Endothelial cell of umbilical vein (primary cell): Measurements from ENCODE around the gene MVD. TPM values are rescaled to one million over a fixed set of nuclear protein-coding genes. Genes with fewer than 3 reads are reported as not detected.
"Not testable (repeated sequence)": the region's sequence is repeated elsewhere in the genome, so short reads cannot be mapped to it uniquely, and the experiment has no call there.

ENCODE experiments used
- BruUV-seq: library from RNA; stranded (reverse); fragments of 400-500 nt; replicated peaks from 2 replicates; lab custom pipeline; 2021; lab: Mats Ljungman, UMichigan
- CTCF ChIA-PET: fragments of 300-600, 350-600 bp; sonication (Branson Sonifier 250); formaldehyde crosslinking; loops from one replicate; lab custom pipeline; 2021; ENCODE audit warnings: antibody characterized with exemption, inconsistent platforms; lab: Charles Lee
- POLR2A ChIA-PET: fragments of 300-600, 350-600 bp; sonication (Branson Sonifier 250); formaldehyde crosslinking; loops from one replicate; lab custom pipeline; 2021; ENCODE audit warnings: antibody characterized with exemption, inconsistent platforms; lab: Charles Lee
- DNase-seq: peaks from one replicate; pipeline ENCODE4 v3.0.0-alpha.2; 2011; ENCODE audit warnings: low read depth, low spot score
- FAIRE-seq: peaks from 2 replicates; lab custom pipeline; 2011; peaks lifted over from hg19 to GRCh38; lab: Jason Lieb, UNC
- H2AFZ ChIP-seq: 2 replicates; pipeline ENCODE4 v1.6.0; 2012; ENCODE audit warnings: low read depth, low read length, control low read depth, inconsistent platforms
- H3K27ac ChIP-seq: 2 replicates; pipeline ENCODE4 v1.5.1; 2011; ENCODE audit warnings: low read depth, mild to moderate bottlenecking, control low read depth, low read length, moderate library complexity; ENCODE audit not compliant: insufficient read depth
- H3K27me3 ChIP-seq, 2 experiments: 2 replicates each; pipeline versions ENCODE4 v1.6.0 to v1.6.1; 2011; ENCODE audit warnings: low read length in 2 of 2, mixed read lengths in 1 of 2; ENCODE audit not compliant: control insufficient read depth in 2 of 2, insufficient read depth in 2 of 2
- H3K36me3 ChIP-seq, 2 experiments: 2 replicates in 1 of 2; 3 replicates in 1 of 2; pipeline ENCODE4 v1.5.1; 2011; ENCODE audit warnings: low read length in 2 of 2, mild to moderate bottlenecking in 1 of 2, moderate library complexity in 1 of 2; ENCODE audit not compliant: control insufficient read depth in 2 of 2, insufficient read depth in 2 of 2; ENCODE audit errors: extremely low read depth in 1 of 2
- H3K4me1 ChIP-seq: 3 replicates; pipeline ENCODE4 v1.5.1; 2011; ENCODE audit warnings: mild to moderate bottlenecking, low read length; ENCODE audit not compliant: control insufficient read depth, insufficient read depth; ENCODE audit errors: extremely low read depth
- H3K4me2 ChIP-seq: 2 replicates; pipeline ENCODE4 v1.6.1; 2011; ENCODE audit warnings: low read length, control low read depth, mixed read lengths; ENCODE audit not compliant: insufficient read depth
- H3K4me3 ChIP-seq, 3 experiments: fragments of 200-600 bp in 1 of 3; sonication (generic), shearing (Covaris generic) in 1 of 3; replicated peaks in 1 of 3; 2 replicates each; pipeline ENCODE4 v1.5.1; 2011 to 2016; ENCODE audit warnings: control low read depth in 3 of 3, low read length in 3 of 3, mild to moderate bottlenecking in 2 of 3, inconsistent platforms in 1 of 3, low read depth in 1 of 3, moderate library complexity in 1 of 3; ENCODE audit not compliant: insufficient read depth in 1 of 3
- H3K79me2 ChIP-seq: 2 replicates; pipeline ENCODE4 v1.6.0; 2012; ENCODE audit warnings: low read length, inconsistent platforms; ENCODE audit not compliant: control insufficient read depth, insufficient read depth
- H3K9ac ChIP-seq: replicated peaks from 2 replicates; pipeline ENCODE3; 2011; ENCODE audit warnings: low read length, control low read depth; ENCODE audit not compliant: insufficient read depth; ENCODE audit errors: extremely low read depth
- H3K9me1 ChIP-seq: replicated peaks from 3 replicates; pipeline ENCODE4 v1.6.0; 2011; ENCODE audit warnings: mild to moderate bottlenecking, low read length; ENCODE audit not compliant: control insufficient read depth, insufficient read depth; ENCODE audit errors: extremely low read depth
- H3K9me3 ChIP-seq: replicated peaks from 2 replicates; pipeline ENCODE4 v1.5.1; 2012; ENCODE audit warnings: low read length, inconsistent platforms; ENCODE audit not compliant: control insufficient read depth, insufficient read depth
- H4K20me1 ChIP-seq: replicated peaks from 2 replicates; pipeline ENCODE3; 2011; ENCODE audit warnings: mild to moderate bottlenecking, low read length; ENCODE audit not compliant: control insufficient read depth, insufficient read depth; ENCODE audit errors: extremely low read depth
- EZH2 ChIP-seq: IDR thresholded peaks from 2 replicates; pipeline ENCODE4 v1.6.1; 2012; ENCODE audit warnings: borderline replicate concordance, low read depth, mild to moderate bottlenecking, moderate library complexity, low read length, inconsistent platforms; ENCODE audit not compliant: severe bottlenecking
- FOS ChIP-seq: IDR thresholded peaks from 2 replicates; pipeline ENCODE4 v1.6.1; 2011; ENCODE audit warnings: mild to moderate bottlenecking, low read length, moderate library complexity, borderline replicate concordance; ENCODE audit not compliant: insufficient read depth
- GATA2 ChIP-seq: IDR thresholded peaks from 2 replicates; pipeline ENCODE4 v1.7.0; 2011; ENCODE audit warnings: low read depth, mild to moderate bottlenecking, moderate library complexity, mixed read lengths, low read length; ENCODE audit not compliant: insufficient read length, insufficient read depth
- JUN ChIP-seq: IDR thresholded peaks from 2 replicates; pipeline ENCODE4 v1.6.1; 2011; ENCODE audit warnings: borderline replicate concordance, low read depth; ENCODE audit not compliant: insufficient read length, insufficient read depth
- MYC ChIP-seq: IDR thresholded peaks from one replicate; pipeline ENCODE4 v1.6.1; 2011; ENCODE audit warnings: mild to moderate bottlenecking, low read depth, low read length
- POLR2A ChIP-seq: IDR thresholded peaks from 2 replicates; pipeline ENCODE4 v1.6.1; 2012; ENCODE audit warnings: low read depth, mild to moderate bottlenecking, control low read depth, low read length
- POLR2AphosphoS5 ChIP-seq: IDR thresholded peaks from 2 replicates; pipeline ENCODE4 v1.6.1; 2012; ENCODE audit warnings: low read depth, mild to moderate bottlenecking, control low read depth, low read length, moderate library complexity; ENCODE audit not compliant: insufficient read depth
- dilution Hi-C: fragments of 300-500 bp; cut with MboI; formaldehyde crosslinking; loops from one replicate; pipeline ENCODE4 v1.15.0; 2019; ENCODE audit warnings: low sequenced_read_pairs; ENCODE audit not compliant: extremely low pct_ligation_motif_present
- intact Hi-C: fragments of 100-400 bp; cut with micrococcal nuclease; formaldehyde crosslinking; loops from one replicate; pipeline ENCODE4 v1.10.0; 2022
- polyA plus RNA-seq, 4 experiments: library from polyadenylated mRNA; depleted of rRNA in 3 of 4; stranded (reverse) in 3 of 4; unstranded in 1 of 4; fragments of >200 nt; gene quantifications; 2 replicates each; pipeline versions ENCODE4 v1.2.1 to v1.2.3, GENCODE V29; 2011 to 2012; ENCODE audit warnings: missing spikeins in 1 of 4
- total RNA-seq: library from RNA; stranded (reverse); gene quantifications from 2 replicates; pipeline ENCODE4 v1.2.3, GENCODE V29; 2021
- TF ChIP-seq, protein P1 (sequence below): IDR thresholded peaks from 2 replicates; pipeline ENCODE4 v1.6.1; 2011; ENCODE audit not compliant: insufficient read depth, insufficient read length
- TF ChIP-seq, protein P2 (sequence below), 2 donors: IDR thresholded peaks; 1 replicate in 1 of 2; 2 replicates in 1 of 2; pipeline ENCODE4 v1.5.1; 2011; ENCODE audit warnings: low read length in 2 of 2, mild to moderate bottlenecking in 2 of 2, moderate library complexity in 2 of 2, control low read depth in 1 of 2, inconsistent platforms in 1 of 2, low read depth in 1 of 2; ENCODE audit not compliant: insufficient read depth in 1 of 2; ENCODE audit errors: extremely low read depth in 1 of 2

MVD gene
- total and polyA plus RNA-seq, 2 donors (not counting 3 experiments of a cell fraction or from before 2014, with no cell fraction given), result 64.4 to 142 TPM

- Histone ChIP-seq H3K79me2 (no peaks in the 10 kb centered on the region), H4K20me1 (no peaks in the 10 kb centered on the region), H3K9me3 (no peaks in the 10 kb centered on the region), H3K4me1 (peaks cover 5% of the 10 kb centered on the region), H3K27me3 (no peaks in the 10 kb centered on the region), H3K36me3 (peaks cover 0 to 2% of the 10 kb centered on the region in 2 experiments), H3K4me3 (no peak overlapping the region), H3K9ac (no peak overlapping the region), H3K27ac (no peak overlapping the region), H3K9me1 (no peaks in the 10 kb centered on the region), H2AFZ (no peak overlapping the region), H3K4me2 (no peak overlapping the region)
- FAIRE-seq (no peak), DNase-seq (no peak)
- POLR2A ChIA-PET, result no interaction called here
- TF ChIP-seq, protein P1, sequence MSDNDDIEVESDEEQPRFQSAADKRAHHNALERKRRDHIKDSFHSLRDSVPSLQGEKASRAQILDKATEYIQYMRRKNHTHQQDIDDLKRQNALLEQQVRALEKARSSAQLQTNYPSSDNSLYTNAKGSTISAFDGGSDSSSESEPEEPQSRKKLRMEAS, result no peak
- TF ChIP-seq, protein P2, sequence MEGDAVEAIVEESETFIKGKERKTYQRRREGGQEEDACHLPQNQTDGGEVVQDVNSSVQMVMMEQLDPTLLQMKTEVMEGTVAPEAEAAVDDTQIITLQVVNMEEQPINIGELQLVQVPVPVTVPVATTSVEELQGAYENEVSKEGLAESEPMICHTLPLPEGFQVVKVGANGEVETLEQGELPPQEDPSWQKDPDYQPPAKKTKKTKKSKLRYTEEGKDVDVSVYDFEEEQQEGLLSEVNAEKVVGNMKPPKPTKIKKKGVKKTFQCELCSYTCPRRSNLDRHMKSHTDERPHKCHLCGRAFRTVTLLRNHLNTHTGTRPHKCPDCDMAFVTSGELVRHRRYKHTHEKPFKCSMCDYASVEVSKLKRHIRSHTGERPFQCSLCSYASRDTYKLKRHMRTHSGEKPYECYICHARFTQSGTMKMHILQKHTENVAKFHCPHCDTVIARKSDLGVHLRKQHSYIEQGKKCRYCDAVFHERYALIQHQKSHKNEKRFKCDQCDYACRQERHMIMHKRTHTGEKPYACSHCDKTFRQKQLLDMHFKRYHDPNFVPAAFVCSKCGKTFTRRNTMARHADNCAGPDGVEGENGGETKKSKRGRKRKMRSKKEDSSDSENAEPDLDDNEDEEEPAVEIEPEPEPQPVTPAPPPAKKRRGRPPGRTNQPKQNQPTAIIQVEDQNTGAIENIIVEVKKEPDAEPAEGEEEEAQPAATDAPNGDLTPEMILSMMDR (IDR thresholded peaks at IDR 0.05; ENCODE audit: extremely low read depth in 1 of 2, insufficient read depth in 1 of 2, low read depth in 1 of 2, low read length in 2 of 2), result no peak
- TF ChIP-seq FOS, result no peak
- TF ChIP-seq EZH2, result no peak
- no peak for TF ChIP-seq JUN
- TF ChIP-seq POLR2AphosphoS5, result no peak
- TF ChIP-seq POLR2A, result no peak
- no peak for TF ChIP-seq MYC
- no peak for TF ChIP-seq GATA2
- dilution Hi-C loops (no loop called here), intact Hi-C loops (no loop called here)
- CTCF ChIA-PET, result interaction anchor here (1.1 kb wide), 1 partner anchor 15 kb away, joined by 4 read pairs; no protein-coding TSS in a partner anchor
- BruUV-seq, result no TSS peak
These were observed 7.1 kb upstream of the MVD start for GRCh38 chr16:88669980-88670379.

DNA sequence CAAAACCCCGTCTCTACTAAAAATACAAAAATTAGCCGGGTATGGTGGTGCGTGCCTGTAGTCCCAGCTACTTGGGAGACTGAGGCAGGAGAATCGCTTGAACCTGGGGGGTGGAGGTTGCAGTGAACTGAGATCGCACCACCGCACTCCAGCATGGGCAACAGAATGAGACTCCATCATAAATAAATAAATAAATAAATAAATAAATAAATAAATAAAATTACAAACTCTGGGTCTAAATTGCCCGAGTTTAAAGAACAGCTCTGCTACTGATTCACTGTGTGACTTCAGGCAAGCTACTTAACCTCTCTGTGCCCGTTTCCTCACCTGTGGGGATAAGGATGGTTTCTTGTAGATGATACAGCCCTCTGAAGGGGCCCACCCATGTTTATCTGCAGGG lies 6.6 kb upstream of the MVD start:
- POLR2A ChIA-PET, result not testable (repeated sequence)
- CTCF ChIA-PET, result interaction anchor here (1.1 kb wide), 1 partner anchor 16 kb away, joined by 4 read pairs; no protein-coding TSS in a partner anchor

More for the DNA sequence above, 6.6 kb upstream of the MVD start:
- H3K27ac ChIP-seq, H3K4me1 ChIP-seq, H3K9me1 ChIP-seq, H3K9ac ChIP-seq, dilution Hi-C loops, FAIRE-seq, H3K27me3 ChIP-seq, H3K4me2 ChIP-seq, H3K79me2 ChIP-seq, H3K9me3 ChIP-seq, BruUV-seq, DNase-seq, H3K4me3 ChIP-seq, H4K20me1 ChIP-seq, H2AFZ ChIP-seq, H3K36me3 ChIP-seq, intact Hi-C loops: not testable (repeated sequence)
